Activated CD8-positive, alpha-beta memory T cell treated with anti-CD3 and anti-CD28 coated beads, Interleukin-2, amount 50 U/mL, for 1 hour (primary cell): ENCODE data around the gene KAT2A.

Experiments
- DNase-seq: peaks from one replicate; pipeline ENCODE4 v3.0.0-alpha.2; 2020; ENCODE audit errors: extremely low read depth

KAT2A gene

DNA sequence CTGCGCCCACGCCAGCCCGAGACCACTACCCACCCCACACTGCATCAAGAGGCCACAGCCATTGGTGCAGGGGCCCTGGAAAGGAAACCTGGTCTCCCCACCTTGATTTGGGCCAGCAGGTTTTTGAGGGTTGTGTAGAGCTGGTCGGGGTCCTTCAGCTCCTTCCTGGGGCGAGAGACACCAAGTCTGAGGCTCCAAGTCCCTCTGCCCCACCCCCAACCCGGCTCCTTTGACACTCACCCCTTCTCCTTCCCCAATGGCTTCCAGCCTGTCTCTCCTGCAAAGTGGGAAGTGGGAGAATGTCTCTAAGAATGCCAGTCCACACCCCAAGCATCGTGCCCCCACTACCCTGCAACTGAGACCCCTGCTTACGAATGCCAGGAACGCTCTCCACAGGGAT, 7.0 kb downstream of the KAT2A start:
- DNase-seq: no peak

DNA sequence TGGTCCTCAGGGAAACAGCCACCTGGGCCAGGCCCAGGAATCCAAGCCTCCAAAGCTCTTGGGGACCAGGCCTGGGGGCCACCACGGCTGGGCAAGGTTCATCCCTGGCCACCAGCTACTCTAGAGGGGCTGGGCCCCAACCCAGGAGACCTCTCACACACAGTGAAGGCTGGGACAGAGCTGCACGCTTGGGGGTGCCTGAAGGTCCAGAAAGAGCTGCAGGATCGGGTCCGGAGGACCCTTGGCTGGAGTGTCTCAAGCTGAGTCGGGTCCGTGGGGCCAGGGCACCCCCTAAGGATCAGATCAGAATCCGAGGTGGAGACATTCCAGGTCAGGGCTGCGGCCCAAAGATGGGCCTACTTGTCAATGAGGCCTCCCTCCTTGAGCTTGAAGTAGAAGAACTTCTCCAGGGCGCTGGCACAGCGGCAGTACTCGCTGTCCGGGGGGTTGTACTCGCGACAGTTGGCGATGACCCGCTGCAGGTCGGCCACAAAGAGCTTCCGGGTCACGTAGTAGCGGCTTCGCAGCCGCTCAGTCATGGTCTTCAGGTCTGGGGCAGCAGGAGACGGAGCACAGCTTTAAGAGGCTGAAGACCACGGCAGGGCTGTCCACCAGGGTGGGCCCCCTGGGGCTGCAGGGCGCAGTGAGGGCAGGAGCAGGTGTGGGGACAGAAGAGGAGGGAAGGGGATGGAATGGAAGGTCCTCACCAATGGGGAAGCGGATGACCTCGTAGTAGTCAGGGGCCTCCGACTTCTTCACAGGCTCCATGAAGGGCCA, 7.7 kb downstream of the KAT2A start:
- DNase-seq: no peak

DNA sequence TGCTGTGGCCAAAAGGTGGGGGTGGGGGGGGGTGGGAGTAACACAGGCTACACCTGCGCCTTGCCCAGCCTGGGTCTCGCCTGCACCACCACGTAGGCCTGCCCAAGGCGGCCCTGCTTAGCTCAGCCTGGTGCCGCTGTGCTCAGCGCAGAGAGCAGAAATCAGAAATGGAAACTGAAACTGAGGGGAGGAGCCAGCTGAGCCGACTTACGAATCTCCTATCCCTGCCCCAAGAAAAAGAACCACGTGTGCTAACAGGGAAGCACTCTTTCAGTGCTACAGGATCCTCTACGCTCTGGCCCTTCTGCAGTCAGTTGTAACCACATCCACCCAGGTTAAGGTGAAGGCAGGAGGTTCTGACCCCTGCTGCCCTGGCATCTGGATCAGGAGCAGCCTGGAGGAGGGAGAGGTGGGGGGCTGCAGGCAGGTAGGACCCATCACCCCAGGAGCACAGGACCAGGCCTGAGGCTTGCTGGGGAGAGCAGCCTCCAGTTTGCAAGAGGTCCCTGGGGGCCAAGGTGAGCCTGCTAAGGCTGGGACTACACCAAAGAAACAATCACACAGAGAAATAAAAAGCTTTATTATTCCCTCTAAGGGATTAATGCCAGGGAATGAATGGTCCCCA, 8.5 kb downstream of the KAT2A start, which contains the start of gene DHX58:
DHX58 (minus strand) TSS at position 163 of the 625 bp plus-strand sequence. CDS start 822 bp downstream, outside the sequence.
- DNase-seq: peak; percentile 41

DNA sequence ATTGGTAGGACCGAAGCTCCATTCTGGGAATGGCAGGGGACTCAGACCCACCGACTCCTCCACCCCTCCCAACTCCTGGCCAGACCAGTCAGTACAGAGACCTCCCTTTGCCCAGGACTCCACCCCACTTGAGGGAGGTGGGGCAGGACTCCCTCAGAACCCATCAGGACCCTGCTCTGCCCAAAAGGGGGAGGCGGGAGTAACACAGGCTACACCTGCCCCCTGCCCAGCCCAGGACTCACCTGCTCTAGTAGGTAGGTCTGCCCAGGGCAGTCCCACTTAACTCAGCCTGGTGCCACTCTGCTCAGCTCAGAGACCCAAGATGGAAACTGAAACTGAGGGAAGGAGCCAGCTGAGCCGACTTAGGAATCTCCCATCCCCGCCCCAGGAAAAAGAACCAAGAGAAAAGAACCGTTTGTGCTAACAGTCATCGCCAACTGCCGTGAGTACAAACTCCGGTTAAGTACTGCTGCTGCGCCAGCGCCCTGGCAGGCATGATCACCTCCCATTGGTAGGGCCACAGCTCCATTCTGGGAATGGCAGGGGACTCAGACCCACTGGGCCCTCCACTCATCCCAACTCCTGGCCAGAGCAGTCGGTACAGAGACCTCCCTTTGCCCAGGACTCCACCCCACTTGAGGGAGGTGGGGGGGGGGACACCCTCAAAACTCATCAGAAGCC, 9.2 kb downstream of the KAT2A start:
- no peak for DNase-seq

DNA sequence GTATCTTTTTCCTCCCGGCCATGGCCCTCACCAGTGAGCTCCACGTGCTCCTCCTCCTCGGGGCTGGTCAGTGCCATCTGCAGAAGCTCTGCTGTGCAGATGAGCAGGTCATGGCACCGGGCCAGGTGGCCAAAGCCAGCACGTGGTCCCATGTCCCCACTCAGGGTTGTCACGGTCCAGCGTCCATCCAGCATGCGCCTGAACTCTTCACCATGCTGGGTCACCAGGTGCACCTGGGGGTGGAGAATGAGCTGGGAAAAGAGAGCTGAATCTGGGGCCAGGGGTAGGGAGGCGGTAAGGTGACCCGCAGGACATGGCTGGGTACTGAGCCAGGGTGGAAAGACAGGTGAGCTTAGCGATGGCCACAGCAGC, 9.9 kb downstream of the KAT2A start:
- no peak for DNase-seq

DNA sequence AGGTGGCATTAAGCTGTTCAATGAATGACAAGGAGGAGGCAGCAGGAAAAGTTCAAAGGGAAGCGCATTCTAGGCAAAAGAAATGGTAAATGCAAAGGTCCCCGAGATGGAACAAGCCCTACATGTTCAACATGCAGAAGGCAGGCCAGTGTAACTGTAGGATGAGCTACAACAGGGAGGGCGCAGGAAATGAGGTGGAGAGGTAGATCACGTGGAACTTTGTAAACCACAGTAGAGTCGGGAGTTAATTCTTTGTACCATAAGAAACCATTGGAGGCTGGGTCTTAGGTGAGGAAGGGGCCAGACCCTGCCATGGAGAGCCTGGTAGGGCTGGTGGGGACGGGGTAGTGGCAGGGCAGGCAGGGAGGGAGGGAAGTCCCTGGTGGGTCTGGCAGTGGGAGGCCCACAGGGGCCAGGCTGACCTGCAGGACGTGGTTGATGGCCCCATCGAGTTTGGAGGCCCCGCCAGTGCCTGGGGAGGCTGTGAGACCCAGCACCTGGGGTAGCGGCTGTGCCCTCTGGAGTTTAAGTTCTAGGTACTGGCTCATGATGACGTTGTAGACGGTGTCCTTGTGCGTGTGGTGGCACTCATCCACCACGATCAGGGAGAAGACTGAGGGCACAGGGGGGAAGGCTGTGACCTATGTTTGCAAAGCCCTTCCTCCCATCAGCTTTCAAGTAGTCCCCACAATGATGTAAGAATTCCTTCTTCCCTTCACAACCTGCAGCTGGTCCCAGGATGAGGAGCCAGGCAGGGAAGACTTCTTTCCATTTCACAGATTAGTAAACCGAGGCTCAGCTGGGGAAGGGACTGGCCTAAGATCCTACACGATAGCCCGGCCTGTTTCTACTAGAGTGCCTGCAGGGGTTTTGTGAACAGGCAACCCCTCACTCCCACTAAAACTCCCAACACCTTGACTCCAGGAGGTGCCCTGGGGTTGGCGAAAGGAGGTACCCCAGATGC, 10.6 kb downstream of the KAT2A start:
- no peak for DNase-seq

DNA sequence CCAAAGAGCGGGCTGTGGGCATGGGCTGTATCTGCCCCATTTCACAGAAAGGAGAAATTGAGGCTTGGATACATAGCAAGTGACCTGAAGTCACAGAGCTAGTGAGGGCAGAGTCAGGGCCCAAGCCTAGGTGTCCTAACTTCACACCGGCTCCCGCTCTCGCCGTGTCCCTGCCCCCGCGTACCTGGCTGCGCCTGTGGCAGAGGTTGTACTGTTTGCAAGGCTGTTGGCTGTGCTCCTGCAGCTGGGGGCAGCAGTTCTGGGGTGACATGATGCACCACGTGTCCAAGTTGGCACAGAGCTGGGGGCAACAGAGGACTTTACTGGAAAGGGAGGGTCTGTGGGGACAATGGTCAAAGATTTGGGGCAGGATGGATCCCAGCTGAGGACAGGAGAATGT, 12.1 kb downstream of the KAT2A start:
- no peak for DNase-seq

DNA sequence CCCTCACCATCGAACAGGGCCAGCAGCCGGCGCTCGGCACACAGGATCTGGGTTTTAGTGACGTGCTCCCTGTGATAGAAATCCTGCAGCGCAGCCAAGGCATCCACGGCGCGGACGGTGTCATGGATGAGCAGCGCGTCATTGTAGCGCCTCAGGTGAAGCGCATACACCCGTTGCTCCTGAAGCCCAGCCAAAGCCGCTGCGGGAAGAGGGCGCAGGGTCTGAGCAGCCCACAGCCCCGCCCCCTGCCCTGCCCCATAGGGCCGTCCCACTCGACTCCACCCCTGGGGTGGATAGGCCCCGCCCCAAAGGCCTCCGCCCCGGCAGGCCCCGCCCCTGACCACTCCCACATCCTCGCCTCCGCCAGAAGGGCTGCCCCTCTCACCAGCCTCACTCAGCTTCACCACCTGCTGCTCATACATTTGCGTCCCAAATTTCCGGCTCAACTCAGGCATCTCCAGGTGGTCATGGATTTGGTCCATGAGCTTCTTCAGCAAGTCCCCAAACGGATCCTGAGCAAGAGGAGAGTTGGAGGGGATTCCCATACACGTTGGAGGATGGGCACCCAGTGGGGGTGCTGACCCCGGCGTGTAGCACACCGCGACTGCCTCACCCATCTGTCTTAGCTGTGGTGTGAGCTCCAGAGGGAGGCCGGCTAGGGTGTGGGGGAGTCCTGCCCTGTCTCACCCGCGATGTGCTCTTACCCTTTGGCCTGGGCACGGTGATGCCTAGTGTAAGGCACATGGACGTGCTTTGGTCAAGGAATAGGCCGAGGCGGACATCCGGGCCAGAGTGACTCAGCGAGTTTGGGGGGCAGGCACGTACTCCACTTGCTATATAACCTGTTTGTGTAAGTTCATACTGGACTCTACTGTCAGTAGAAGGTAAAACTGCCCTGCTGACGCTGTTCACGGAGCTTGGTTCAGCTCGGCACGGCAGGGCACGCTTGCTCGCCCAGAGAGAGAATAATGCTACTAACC, 13.3 kb downstream of the KAT2A start:
- peak; percentile 67 for DNase-seq

DNA sequence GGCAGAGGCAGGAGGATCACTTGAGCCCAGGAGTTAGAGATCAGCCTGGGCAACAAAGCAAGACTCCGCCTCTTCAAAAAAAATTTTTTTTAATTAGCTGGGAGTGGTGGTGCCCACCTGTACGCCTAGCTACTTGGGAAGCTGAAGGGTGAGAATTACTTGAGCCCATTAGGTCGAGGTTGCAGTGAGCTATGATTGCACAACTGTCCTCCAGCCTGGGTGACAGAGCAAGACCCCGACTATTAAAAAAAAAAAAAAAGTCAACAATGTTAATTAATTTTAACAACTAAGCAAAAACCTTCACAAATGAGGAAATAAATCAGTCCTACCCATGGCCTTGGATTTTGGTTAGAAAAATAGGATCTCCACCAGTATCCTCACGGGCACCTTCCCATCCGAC, 14.0 kb downstream of the KAT2A start:
- no peak for DNase-seq

DNA sequence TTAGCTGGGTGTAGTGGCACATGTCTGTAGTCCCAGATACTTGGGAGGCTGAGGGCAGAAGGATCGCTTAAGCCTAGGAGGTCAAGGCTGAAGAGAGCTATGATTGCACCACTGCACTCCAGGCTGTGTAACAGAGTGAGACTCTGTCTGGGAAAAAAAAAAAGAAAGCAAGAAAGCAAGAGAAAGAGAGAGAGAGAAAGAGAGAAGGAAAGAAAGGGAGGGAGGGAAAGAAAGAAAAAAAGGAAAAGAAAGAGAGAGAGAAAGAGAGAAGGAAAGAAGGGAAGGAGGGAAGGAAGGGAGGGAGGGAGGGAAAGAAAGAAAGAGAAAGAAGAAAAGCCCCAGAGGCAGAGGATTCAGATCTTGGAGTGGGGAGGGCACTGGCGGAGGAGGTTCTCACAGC, 15.2 kb downstream of the KAT2A start:
- DNase-seq: no peak

DNA sequence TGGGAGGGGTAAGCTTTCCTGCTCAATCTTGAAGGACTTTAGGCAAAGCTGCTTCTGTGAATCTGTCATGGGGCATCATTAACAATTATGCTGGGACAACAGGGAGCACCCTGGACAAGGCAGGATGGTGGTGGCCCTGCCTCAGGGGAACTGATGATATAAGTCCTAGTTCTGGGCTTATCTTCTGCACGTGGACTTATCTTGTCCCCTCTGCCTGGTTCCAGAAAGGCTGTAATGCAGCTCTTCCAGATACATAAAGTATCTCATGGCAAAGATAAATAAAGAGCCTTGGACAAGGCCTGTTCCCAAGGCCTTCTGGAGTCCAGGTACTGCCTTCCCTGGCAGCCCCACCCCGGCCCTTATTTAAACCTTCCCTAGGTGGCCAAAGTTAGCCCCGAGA, 16.9 kb downstream of the KAT2A start:
- DNase-seq: no peak

DNA sequence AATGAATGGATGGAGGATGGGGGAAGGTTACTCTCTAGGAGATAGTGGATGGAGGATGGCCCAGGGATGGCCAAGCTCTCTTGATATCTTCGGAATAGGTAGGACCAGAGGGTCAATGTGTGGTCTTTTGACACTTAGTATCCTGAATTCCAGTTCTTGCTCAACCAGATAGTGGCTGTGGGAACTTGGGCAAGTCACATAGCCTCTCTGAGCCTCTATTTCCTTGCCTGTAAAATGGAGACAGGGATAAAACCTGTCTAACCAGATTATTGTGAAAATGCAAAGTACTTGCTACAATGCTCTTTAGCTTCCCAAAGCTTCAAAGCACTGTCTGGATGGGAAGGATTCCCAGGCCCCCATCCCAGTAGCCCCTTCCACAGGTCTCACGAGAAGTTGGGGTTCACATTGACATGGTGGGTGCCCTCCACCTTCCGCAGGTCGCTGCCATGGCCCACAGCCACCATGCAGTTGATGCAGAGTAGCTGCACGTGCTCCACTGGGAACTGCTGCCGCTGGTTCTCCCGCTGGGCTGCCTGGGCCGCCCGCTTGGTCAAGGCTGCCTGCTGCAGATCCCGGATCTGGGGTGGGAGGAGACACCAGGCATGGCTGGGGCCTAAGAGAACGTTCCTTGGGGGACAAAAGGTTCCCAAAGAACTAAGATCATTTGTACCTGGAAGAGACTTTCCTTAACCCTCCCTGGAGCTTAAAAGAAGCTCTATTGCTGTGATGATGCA, 17.8 kb downstream of the KAT2A start:
- no peak for DNase-seq

DNA sequence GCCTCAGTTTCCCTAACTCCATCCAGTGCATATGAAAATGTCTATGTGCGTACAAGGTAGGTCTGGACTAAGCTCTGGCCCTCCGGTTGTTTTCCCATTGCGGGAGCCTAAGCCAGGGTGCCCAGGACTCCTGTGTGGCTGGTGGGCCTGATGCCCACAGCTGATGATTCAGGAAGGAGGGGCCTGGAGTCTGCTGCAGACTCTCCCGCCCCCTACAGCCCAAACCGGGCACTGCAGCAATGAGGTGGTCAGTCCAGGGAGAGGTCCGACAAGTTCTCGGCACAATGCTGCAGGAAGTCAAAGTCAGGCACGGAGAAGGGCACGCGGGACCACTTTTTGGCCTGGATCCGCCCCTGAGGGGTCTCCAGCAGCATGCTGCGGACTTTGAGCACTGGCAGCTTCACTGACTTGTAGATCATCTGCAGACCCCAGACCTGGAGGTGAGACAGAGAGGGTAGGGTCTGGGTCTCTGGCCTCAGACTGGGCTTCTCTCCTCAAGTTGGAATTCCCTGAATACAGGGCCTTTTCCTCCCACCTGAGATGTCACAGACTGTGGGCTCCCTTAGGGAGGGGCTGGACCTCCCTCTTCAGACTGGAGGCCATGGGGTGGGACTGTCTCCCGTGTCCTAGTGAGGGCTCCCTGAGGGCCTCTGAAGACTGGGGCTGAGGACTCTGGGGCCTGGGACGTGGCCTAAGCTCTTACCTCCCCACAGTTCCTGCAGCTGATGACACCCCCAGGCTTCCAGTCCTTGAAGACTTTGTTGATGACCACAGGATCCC, 19.5 kb downstream of the KAT2A start:
- DNase-seq: no peak

DNA sequence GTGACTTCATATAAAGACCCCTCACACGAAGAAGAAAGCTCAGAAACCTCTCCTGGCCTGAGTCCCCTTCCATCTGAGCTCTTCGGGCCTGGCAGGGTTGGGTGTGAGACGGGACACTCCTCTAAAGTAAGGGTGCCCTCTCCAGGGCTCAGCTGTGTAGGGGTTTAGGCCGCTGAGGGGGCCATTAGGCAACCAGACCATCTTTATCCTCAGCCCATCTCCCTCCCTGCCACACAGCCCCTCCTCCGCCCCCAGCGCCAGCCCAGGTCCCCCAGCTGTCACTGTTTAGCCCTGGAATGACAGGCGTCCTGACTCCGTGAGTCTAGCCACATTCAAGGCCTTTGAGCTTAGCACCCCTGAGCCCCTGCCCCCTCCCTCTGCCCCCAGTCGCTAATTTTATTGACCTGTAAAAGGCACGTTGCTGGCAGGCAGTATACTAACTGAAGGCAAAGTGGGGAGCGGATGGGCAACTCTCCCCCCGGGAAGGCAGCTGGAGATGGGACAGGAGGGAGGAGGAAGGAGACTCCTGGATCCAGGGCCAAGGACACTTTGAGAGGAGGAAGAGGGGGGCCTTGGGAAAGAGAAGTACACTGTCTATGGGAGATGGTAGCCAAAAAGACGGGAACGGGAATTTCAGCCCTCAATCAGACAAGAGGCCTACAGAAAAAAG, 22.3 kb downstream of the KAT2A start:
- DNase-seq: no peak

DNA sequence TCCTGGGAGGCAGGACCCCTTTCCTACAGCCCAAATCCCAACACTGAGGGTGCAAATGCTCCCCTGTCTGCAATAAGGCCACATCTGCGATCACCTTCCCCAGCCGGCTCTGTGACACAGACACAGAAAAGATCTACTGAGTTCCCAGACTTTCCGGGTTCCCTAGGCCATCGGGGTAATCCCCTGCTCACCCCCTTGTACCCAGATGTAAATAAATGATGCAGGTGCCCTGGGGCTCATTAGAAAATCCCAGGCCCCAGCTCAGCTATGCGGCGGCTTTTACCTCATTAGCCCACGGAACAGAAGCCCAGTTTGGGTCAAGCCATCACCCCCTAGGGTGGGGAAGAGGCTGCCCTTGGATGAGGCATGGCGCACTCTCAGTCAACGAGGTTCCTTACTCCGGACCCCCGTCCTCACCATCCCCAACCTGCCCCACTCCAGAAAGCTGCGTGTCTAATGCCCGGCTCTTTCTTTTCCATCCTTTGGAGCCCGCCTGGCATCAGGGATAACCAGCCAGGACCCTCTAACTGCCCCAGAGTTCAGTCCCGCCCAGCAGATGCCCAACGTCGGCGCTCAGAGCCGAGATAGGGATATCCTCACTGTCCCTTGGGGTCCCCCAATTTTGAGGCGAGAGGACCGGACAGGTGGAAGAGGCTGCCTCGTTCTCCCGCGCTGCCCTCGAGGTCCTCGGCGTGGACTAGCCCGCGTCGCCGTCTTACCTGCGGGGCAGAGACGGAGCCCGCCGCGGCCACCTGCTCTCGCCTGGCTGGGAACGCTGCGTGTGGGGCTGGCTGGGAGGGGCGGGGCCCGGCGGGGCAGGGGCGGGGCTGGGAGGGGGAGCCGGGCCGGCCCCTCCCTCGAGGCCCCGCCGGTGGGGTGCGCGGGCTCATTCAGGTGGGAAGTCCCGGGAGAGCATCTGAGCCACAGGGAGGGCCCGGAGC, 23.2 kb downstream of the KAT2A start, which contains the start of gene ZNF385C:
ZNF385C (minus strand) TSS at position 783 of the 941 bp plus-strand sequence. CDS start 35,417 bp downstream, outside the sequence.
- no peak for DNase-seq

DNA sequence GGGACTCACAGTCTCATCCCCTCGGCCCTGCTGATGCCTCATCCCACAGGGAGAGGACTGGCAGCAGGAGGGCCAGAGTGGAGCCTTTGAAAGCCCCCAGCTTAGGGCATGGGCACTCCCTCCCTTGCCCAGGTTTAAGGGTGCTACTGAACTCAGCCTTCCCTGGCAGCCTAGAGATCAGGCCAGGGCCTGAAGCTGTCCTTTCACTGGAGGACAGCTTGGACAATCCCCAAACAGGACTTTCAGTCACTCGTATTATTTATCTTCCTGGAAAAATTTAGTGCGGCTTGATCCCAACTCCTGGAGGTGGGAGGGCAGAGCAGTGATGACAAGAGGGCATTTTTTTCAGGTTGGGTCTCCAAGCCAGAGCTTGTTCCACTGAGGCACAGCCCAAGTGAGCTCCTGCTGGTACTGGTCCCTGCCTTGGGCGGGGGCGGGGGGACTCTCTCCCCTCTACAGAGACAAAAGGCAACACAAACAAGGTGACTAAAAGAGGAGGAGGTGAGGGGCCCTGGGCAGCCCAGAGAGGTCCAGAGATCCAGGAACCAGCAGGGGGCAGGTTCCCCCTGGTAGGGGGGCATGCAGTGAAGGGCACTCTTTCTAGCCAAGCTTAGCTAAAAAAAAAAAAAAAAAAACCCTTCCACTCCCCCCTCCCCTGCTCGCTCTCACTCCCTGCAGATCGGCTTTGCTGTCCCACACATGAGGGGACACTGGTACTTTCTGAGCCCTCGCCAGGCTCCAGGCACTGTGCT, 24.6 kb downstream of the KAT2A start:
- no peak for DNase-seq
